SJCRH30 (cell line): ENCODE measurements around the gene NPSR1. TPM values are rescaled to one million over a fixed set of nuclear protein-coding genes. Genes with fewer than 3 reads are reported as not detected.

Source experiments
- DNase-seq, 2 experiments: peaks; one replicate each; pipeline ENCODE4 v3.0.0-alpha.2; 2015 to 2020
- H3K27ac ChIP-seq: fragments of 250-450 bp; sonication (Bioruptor Pico); 2 replicates; pipeline ENCODE4 v1.5.1; 2020; ENCODE audit warnings: mild to moderate bottlenecking, moderate library complexity
- H3K27me3 ChIP-seq: fragments of 250-450 bp; sonication (Bioruptor Pico); 2 replicates; pipeline ENCODE4 v1.5.1; 2020; ENCODE audit warnings: mild to moderate bottlenecking, moderate library complexity
- H3K36me3 ChIP-seq: fragments of 250-450 bp; sonication (Bioruptor Pico); 2 replicates; pipeline ENCODE4 v1.5.1; 2020; ENCODE audit warnings: mild to moderate bottlenecking, moderate library complexity
- H3K4me1 ChIP-seq: fragments of 250-450 bp; sonication (Bioruptor Pico); 2 replicates; pipeline ENCODE4 v1.5.1; 2020; ENCODE audit warnings: mild to moderate bottlenecking, moderate library complexity
- H3K4me3 ChIP-seq: fragments of 250-450 bp; sonication (Bioruptor Pico); 2 replicates; pipeline ENCODE4 v1.5.1; 2020; ENCODE audit warnings: mild to moderate bottlenecking, moderate library complexity
- H3K9me3 ChIP-seq: fragments of 250-450 bp; sonication (Bioruptor Pico); replicated peaks from 2 replicates; pipeline ENCODE4 v1.5.1; 2020; ENCODE audit warnings: mild to moderate bottlenecking, moderate library complexity
- total RNA-seq: library from RNA; depleted of rRNA; stranded (reverse); fragments of >200 nt; shearing (Covaris generic); gene quantifications from 2 replicates; pipeline ENCODE4 v1.2.3, GENCODE V29; 2014

Gene NPSR1
- total RNA-seq, 1 experiment from 2014 or later: not detected

GRCh38 chr7:34739651-34740300, 81.8 kb downstream of the NPSR1 start:
- peaks cover 12% of the 10 kb centered on the region for H3K4me1 ChIP-seq
- H3K4me3 ChIP-seq: no peak overlapping the region
- DNase-seq: peak; percentile 61 to 78
- no peaks in the 10 kb centered on the region for H3K36me3 ChIP-seq
- H3K27me3 ChIP-seq: no peaks in the 10 kb centered on the region
- H3K9me3 ChIP-seq: no peaks in the 10 kb centered on the region
- H3K27ac ChIP-seq: no peak overlapping the region

- no peaks in the 10 kb centered on the region for H3K9me3 ChIP-seq
- DNase-seq: no peak
- no peaks in the 10 kb centered on the region for H3K36me3 ChIP-seq
- no peak overlapping the region for H3K27ac ChIP-seq
- H3K4me1 ChIP-seq: peaks cover 12% of the 10 kb centered on the region
- no peak overlapping the region for H3K4me3 ChIP-seq
- no peaks in the 10 kb centered on the region for H3K27me3 ChIP-seq
Measured at GRCh38 chr7:34740840-34741239, 82.8 kb downstream of the NPSR1 start.

DNA sequence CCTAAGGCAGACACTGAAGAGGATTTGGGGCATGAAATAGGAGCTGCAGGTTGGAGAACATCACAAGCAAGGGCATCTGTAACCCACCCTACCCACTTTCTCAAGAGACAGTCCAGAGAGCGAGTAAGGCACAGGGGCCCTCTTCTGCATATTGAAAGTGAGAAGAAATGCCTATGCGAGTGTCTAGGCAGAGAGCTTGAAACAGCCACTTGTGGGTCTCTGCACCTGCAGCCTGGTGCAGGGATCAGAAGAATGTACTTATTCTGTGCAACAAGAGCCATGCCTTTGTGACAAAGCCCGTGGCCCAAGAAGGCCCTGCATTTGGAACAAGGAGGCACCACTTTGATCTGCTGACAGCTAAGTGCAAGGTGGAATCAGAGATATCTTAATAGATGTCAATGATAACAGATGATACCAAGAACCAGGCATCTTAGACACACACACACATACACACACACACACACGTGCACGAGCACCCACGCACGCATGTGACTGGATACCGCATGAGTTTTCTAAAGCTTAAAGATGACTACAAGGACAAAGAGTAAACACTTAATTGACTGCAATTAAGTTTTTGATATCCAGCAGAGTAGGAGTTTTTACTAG, 89.3 kb downstream of the NPSR1 start:
- Histone ChIP-seq H3K9me3 (no peaks in the 10 kb centered on the region), H3K4me3 (no peak overlapping the region), H3K27me3 (no peaks in the 10 kb centered on the region), H3K36me3 (no peaks in the 10 kb centered on the region), H3K27ac (no peak overlapping the region), H3K4me1 (peaks cover 9% of the 10 kb centered on the region; the same call in 1 of the 2 replicates)
- DNase-seq: no peak

GRCh38 chr7:34747867-34748727, 90.1 kb downstream of the NPSR1 start:
- Histone ChIP-seq H3K27me3 (no peaks in the 10 kb centered on the region), H3K9me3 (no peaks in the 10 kb centered on the region), H3K27ac (no peak overlapping the region), H3K4me3 (no peak overlapping the region), H3K4me1 (peaks cover 9% of the 10 kb centered on the region; the same call in 1 of the 2 replicates), H3K36me3 (no peaks in the 10 kb centered on the region)
- DNase-seq: peak; percentile 66 to 69

- no peaks in the 10 kb centered on the region for H3K27me3 ChIP-seq
- no peaks in the 10 kb centered on the region for H3K9me3 ChIP-seq
- H3K36me3 ChIP-seq: no peaks in the 10 kb centered on the region
- H3K4me3 ChIP-seq: no peak overlapping the region
- no peak for DNase-seq
- no peak overlapping the region for H3K27ac ChIP-seq
- H3K4me1 ChIP-seq: peaks cover 9% of the 10 kb centered on the region; the same call in 1 of the 2 replicates
Measured at GRCh38 chr7:34748728-34749089, 90.7 kb downstream of the NPSR1 start.

- Histone ChIP-seq H3K9me3 (no peaks in the 10 kb centered on the region), H3K4me3 (no peak overlapping the region), H3K36me3 (no peaks in the 10 kb centered on the region), H3K27ac (no peak overlapping the region), H3K4me1 (peaks cover 9% of the 10 kb centered on the region; the same call in 1 of the 2 replicates), H3K27me3 (no peaks in the 10 kb centered on the region)
- no peak for DNase-seq
Measured at GRCh38 chr7:34749446-34749845, 91.4 kb downstream of the NPSR1 start.

- no peak overlapping the region for H3K4me3 ChIP-seq
- no peaks in the 10 kb centered on the region for H3K36me3 ChIP-seq
- H3K4me1 ChIP-seq: peaks cover 9% of the 10 kb centered on the region; the same call in 1 of the 2 replicates
- no peaks in the 10 kb centered on the region for H3K9me3 ChIP-seq
- no peak for DNase-seq
- H3K27ac ChIP-seq: no peak overlapping the region
- no peaks in the 10 kb centered on the region for H3K27me3 ChIP-seq
Measured at GRCh38 chr7:34750209-34750608, 92.2 kb downstream of the NPSR1 start.

DNA sequence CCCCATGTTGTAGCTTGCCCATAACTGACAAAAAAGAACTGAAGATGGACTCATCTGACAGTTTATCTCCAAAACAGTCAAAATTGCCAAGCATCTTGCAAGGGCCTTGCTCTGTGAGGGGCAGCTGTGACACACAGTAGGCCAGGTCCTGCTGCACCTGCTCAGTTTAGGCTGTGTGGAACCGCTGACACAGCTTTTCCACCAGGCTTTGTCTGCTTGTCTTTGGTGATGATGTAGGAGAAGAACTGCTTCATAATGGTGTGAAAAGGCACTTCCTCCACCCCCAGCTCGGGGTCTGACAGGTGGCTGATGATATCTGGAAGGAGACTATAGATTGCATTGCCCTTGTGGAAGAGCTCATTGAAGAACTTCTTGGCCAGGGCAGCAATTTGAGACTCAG, 92.6 kb downstream of the NPSR1 start:
- Histone ChIP-seq H3K4me3 (no peak overlapping the region), H3K4me1 (peaks cover 9% of the 10 kb centered on the region; the same call in 1 of the 2 replicates), H3K27ac (no peak overlapping the region), H3K36me3 (no peaks in the 10 kb centered on the region), H3K9me3 (no peaks in the 10 kb centered on the region), H3K27me3 (no peaks in the 10 kb centered on the region)
- no peak for DNase-seq

- Histone ChIP-seq H3K36me3 (no peaks in the 10 kb centered on the region), H3K4me3 (no peak overlapping the region), H3K4me1 (peaks cover 9% of the 10 kb centered on the region; the same call in 1 of the 2 replicates), H3K27me3 (no peaks in the 10 kb centered on the region), H3K9me3 (no peaks in the 10 kb centered on the region), H3K27ac (no peak overlapping the region)
- DNase-seq: no peak
Measured at GRCh38 chr7:34751725-34752643, 94.0 kb downstream of the NPSR1 start.

DNA sequence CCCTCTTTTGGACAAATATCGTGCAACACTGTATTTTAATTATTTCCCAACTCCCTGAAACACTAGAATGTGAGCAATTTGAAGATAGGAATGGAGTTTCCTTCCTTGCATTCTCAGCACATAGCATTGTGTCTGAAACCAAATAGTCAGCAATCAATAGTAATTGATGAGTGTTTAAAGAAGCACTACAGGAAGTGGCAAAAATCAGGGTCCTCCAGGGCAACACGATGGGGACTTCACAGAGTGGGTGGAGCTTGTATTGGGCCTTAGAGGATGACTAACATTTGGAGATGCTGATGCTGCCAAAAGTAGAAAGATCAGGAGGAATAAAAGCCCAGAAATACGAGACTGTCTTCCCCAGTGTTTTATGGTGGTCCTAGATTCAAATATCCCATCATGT, 94.9 kb downstream of the NPSR1 start:
- no peak overlapping the region for H3K4me3 ChIP-seq
- no peaks in the 10 kb centered on the region for H3K27me3 ChIP-seq
- no peaks in the 10 kb centered on the region for H3K9me3 ChIP-seq
- H3K27ac ChIP-seq: no peak overlapping the region
- H3K4me1 ChIP-seq: peaks cover 7% of the 10 kb centered on the region; the same call in 1 of the 2 replicates
- H3K36me3 ChIP-seq: no peaks in the 10 kb centered on the region
- DNase-seq: no peak

DNA sequence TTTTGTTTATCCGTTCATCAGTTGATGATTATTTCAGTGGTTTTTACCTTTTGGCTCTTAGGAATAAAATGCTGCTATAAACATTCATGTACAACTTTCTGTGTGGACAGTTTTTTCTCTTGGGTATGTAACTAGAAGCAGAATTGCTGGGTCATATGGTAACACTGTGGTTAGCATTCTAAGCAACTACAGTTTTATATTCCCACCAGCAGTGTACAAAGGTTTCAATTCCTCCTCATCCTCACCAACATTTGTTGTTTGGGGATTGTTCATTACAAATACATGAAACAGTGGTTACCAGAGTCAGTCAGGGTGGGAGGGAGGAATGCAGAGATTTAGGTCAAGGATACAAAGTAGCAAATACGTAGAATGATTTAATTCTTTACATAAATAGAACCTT, 97.0 kb downstream of the NPSR1 start:
- DNase-seq: no peak

DNA sequence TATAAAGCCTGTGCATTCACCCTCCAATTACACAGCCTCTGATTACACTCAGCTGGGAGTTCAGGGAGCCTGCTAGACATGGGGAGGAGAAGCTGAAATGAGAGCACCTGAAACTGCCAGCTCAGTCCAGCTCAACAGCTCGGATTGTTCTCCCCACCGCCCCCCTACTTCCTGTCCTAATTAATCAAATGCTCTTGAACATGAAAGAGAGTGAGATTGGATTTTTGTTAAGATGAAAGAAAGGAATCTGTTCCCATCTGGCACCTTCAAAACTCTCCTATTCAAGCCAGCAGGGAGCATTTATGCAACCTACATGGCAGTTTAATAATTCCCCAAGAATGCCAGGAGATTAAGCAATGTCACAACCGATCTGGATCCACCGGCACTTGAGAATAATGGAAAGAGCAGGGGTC, 98.0 kb downstream of the NPSR1 start:
- Histone ChIP-seq H3K4me3 (no peak overlapping the region), H3K27ac (no peak overlapping the region), H3K36me3 (no peaks in the 10 kb centered on the region), H3K4me1 (no peaks in the 10 kb centered on the region), H3K27me3 (no peaks in the 10 kb centered on the region), H3K9me3 (no peaks in the 10 kb centered on the region)
- no peak for DNase-seq

More for the DNA sequence above, 97.0 kb downstream of the NPSR1 start:
- Histone ChIP-seq H3K27me3 (no peaks in the 10 kb centered on the region), H3K27ac (no peak overlapping the region), H3K4me3 (no peak overlapping the region), H3K4me1 (no peaks in the 10 kb centered on the region), H3K36me3 (no peaks in the 10 kb centered on the region), H3K9me3 (no peaks in the 10 kb centered on the region)

- DNase-seq: peak in 1 of 2 experiments; percentile 21
Measured at GRCh38 chr7:34756691-34757090, 98.7 kb downstream of the NPSR1 start.

DNA sequence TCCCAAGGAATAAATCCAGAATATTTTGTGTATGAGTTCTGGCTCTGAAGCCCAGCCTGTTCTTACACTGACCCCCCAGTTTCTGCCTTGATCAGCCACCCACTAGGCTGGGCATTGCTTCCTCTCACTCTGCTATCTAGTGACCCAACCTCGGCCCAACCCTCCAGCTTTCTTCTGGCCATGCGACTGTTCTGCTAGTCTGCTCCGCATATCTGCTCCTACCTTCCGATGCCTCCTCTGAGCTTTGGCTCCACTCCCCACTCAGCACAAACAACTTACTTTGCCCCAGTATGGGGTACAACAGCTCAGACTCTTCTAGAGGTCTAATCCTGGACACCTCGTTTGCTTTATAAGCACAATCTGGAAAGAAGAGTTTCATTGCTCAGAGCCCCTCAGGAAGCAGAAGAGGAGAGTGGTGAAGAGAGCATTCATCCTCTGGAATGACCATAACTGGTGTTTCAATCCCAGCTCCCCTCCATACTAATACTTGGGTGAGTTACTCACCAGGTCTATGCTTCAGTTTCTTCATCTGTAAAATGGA, 99.6 kb downstream of the NPSR1 start:
- DNase-seq: no peak
- no peaks in the 10 kb centered on the region for H3K36me3 ChIP-seq
- no peaks in the 10 kb centered on the region for H3K9me3 ChIP-seq
- H3K27me3 ChIP-seq: no peaks in the 10 kb centered on the region
- no peak overlapping the region for H3K4me3 ChIP-seq
- no peak overlapping the region for H3K27ac ChIP-seq
- H3K4me1 ChIP-seq: no peaks in the 10 kb centered on the region

More at GRCh38 chr7:34756691-34757090, 98.7 kb downstream of the NPSR1 start:
- Histone ChIP-seq H3K36me3 (no peaks in the 10 kb centered on the region), H3K27ac (no peak overlapping the region), H3K27me3 (no peaks in the 10 kb centered on the region), H3K4me3 (no peak overlapping the region), H3K4me1 (no peaks in the 10 kb centered on the region), H3K9me3 (no peaks in the 10 kb centered on the region)
